NCI-H1436 (cell line): Measurements from ENCODE around the gene CDC42SE1.
"Not testable (repeated sequence)": the region's sequence is repeated elsewhere in the genome, so short reads cannot be mapped to it uniquely, and the experiment has no call there.

ENCODE experiments used
- DNase-seq: peaks from one replicate; lab custom pipeline; 2025; lab: John Stamatoyannopoulos, UW

CDC42SE1 gene, protein sequence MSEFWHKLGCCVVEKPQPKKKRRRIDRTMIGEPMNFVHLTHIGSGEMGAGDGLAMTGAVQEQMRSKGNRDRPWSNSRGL

DNA sequence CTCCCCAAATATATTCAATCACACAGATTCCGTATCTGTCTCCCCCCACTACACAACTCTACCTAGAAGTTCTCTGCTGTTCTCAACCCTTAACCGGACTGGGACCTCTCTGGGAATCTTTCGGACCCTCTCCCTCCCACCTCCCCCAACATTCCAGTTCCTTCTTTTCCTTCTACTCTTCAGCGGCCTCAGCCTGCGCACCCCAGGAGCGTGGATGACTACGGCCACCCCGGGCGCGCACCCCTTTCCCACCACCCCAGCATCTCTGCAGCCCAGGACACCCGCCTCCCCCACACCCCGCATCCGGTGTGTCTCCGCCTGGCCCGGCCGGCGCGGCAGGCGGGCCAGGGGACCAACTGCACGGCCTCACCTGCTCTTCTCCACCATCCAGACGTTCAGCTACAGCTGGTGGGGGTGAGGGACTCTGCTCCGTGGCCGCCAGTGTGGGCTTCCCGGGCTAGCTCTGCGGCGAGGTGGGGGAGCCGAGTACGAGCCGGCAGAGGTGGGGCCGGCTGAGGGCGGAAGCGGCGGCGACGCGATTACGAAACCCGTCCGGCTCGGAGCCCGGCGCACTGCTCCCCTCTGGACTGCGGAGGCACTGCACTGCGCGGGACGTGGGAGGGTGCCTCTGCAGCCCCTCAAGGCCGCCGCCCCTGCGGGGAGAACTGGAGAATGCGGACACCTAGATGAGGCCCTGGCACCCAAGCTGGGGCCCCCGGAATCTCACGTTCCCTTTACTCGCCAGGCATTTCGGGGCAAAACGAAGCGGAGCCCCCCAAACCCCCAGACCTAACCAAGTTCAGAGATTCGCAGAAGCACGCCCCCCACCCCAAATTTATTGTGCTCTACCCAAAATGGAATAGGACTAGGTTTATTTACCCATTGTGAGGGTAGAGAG lies at the start of gene CDC42SE1:
CDC42SE1 (minus strand) TSS at position 514 of the 898 bp plus-strand sequence. CDS start 3,892 bp downstream, outside the sequence.
- DNase-seq = peak; percentile 80

DNA sequence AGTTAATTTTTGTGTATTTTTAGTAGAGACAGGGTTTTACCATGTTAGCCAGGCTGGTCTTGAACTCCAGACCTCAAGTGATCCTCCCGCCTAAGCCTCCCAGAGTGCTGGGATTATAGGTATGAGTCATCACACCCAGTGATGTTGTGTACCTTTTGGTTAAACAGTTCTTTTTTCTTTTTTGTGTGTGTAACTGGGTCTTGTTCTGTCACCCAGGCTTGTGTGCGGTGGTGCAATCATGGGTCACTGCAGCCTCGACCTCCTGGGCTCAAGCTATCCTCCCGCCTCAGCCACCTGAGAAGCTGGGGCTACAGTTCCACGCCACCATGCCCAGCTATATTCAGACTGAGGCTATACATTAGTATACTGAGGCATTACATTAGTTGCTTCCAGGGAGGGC lies 48.9 kb upstream of the CDC42SE1 start:
- DNase-seq = no peak

GRCh38 chr1:151106894-151107293 lies 47.5 kb upstream of the CDC42SE1 start:
- DNase-seq = no peak

GRCh38 chr1:151104630-151105029 lies 45.2 kb upstream of the CDC42SE1 start:
- DNase-seq = no peak

DNA sequence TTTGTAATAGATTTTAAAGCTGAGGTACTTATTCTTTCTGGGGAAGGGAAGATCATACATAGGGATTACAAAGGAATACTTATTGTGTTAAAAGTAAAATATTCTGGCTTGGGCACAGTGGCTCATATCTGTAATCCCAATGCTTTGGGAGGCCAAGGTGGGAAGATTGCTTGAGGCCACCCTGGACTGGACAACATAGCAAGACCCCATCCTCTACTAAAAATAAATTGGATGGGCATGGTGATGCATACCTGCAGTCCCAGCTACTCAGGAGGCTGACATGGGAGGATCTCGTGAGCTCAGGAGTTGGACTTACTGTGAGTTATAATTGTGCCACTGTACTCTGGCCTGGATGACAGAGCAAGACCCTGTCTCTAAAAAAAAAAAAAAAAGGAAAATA lies 38.7 kb upstream of the CDC42SE1 start:
- DNase-seq = no peak

- not testable (repeated sequence) for DNase-seq
Measured at GRCh38 chr1:151097426-151097825, 38.0 kb upstream of the CDC42SE1 start.

GRCh38 chr1:151085953-151086559 lies 26.6 kb upstream of the CDC42SE1 start:
- DNase-seq = no peak

DNA sequence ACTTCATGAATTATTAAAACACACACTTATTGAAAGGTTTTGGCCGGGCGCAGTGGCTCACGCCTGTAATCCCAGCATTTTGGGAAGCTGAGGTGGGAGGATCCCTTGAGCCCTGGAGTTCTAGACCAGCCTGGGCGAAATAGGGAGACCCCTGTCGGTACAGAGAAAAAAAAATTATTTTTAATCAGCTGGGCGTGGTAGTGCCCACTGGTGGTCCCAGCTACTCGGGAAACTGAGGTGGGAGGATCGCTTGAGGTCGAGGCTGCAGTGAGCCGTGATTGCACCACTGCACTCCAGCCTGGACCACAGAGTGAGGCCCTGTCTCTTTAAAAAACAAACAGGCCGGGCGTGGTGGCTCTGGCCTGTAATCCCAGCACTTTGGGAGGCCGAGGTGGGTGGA lies 12.8 kb upstream of the CDC42SE1 start:
- no peak for DNase-seq

- peak; percentile 87 for DNase-seq
Measured at GRCh38 chr1:151070474-151071276, 11.3 kb upstream of the CDC42SE1 start, which contains the start of gene GABPB2. TSS of gene GABPB2 (plus strand) at chr1:151070761. CDS start at chr1:151088190, 17,429 bp downstream.

GRCh38 chr1:151069103-151069486 lies 9.7 kb upstream of the CDC42SE1 start:
- no peak for DNase-seq

DNA sequence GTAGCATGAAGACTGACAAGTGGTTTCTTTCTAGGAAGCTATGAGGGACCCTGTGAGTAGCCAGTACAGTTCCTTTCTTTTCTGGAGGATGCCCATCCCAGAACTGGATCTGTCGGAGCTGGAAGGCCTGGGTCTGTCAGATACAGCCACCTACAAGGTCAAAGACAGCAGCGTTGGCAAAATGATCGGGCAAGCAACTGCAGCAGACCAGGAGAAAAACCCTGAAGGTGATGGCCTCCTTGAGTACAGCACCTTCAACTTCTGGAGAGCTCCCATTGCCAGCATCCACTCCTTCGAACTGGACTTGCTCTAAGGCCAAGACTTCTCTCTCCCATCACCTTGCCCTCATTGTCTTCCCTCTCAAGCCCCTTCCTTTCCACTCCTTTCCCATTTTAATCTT lies 7.8 kb upstream of the CDC42SE1 start:
- DNase-seq = no peak

- DNase-seq = no peak
Measured at GRCh38 chr1:151065089-151065645, 5.7 kb upstream of the CDC42SE1 start.

DNA sequence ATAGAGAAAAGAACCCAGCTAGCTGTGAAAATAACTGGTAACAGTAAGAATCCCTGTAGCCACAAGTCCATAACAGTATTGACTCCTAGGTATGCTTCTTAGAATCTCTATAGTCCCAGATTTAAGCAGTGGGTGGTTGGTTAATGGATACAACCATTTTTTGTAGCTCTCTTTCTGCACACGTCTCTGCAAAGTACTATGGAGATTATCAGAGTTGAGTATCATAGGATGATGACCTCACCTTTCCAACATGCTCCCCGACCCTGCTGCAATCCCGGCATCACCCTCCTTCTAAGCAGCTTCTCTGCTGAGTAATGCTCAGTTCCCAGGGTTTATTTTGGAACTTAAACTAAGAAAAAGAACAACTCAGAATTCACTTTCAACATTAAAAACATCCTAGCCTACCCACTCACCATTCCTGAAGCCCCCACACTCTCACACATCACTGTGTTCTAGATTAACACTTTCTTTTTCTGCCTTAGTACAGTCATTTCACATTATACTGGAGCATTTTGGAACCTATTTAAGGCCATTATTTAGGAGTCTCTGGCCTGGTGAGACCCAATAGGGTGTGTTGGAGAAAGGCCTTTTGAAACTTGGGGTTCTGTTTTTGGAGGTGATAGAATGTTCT lies 3.4 kb upstream of the CDC42SE1 start:
- no peak for DNase-seq

- DNase-seq = no peak
Measured at GRCh38 chr1:151061704-151062103, 2.3 kb upstream of the CDC42SE1 start.

DNA sequence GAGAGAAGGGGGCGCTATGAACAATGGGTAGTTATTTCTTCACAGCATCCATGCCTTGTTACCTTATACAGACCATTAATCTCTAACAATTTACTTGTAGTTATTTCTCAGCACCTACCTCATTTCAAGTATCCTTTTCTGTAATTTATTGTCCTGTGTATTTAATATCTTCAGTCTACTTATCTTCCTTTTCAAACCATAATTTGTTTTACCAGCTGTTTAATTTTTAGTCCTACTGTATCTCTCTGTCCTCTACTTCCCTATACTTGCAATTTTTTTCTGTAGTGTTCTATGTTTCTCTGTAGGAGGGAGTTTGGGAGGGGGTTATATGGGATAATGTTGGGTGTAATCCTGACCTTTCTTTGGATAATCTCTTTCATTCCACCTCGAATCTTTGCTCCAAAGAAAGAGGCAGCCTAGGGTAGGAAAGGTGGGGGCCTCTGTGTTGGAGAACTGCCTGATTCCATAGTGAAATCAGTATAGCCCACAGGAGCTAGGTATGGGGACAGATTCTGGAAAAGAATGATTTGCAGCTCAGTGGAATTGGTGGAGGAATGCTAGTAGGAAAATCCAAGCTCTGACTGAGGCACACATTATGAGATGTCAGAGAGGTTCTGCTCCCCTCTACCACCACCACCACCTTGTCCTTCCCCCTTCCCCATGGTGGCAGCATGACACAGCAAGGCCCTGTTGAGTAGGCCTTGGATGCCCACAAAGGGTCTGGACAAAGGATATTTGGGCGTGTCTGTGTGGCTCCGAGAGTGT lies 1.4 kb upstream of the CDC42SE1 start:
- peak; percentile 34 for DNase-seq

DNA sequence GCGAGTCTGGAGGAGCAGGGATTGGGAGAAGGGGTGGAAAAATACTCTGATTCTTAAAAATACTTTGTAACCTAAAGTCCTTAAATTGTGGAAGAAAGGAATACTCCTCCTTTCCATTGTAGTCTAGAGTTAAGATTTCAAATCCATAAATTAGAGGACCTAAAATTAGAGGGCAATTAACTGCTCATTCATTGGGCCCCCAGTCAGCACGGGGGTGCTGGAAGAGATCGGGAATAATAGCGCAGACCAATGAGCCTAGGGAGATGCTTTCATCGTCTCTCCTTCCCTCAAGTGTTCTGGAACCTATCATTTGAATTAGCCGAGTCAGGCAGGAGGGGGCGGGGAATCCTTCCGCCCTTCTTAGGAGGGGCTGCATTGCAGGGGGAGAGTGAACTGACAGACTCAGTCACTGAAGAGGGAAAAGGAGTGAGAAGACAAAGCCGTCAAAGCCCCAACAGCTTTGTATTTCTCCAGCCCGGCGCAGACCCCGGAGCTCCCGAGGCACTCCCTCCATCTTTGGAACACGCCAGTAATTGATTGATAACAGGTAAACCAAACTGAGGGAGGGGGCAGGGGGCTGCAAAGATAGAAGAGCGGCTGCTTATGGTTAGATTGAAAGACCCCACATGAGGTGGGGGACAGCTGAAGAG lies 710 bp upstream of the CDC42SE1 start, which contains the start of gene MLLT11:
MLLT11 (plus strand) TSS at position 391 of the 650 bp plus-strand sequence. CDS start 6,828 bp downstream, outside the sequence.
- peak; percentile 80 for DNase-seq

DNA sequence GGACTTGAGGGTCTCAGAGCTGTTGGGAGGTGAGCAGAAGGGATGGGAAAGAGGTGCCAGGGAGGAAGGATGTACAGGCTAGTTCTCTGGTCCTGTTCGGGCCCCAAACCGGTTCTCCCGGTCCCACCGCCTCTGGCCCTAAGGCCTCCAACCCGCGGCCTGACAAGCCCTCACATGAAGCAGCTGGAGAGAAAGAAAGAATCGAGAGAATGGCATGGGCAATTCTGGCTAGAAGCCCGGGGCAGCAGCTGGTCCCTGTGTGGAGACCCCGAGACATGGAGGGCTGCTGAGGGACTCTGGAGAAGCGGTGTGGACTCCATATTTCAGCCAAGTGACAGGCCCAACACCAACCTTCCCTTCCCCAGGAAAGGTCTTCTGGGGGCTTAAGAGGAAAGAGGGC lies 730 bp downstream of the CDC42SE1 start:
- DNase-seq = no peak

DNA sequence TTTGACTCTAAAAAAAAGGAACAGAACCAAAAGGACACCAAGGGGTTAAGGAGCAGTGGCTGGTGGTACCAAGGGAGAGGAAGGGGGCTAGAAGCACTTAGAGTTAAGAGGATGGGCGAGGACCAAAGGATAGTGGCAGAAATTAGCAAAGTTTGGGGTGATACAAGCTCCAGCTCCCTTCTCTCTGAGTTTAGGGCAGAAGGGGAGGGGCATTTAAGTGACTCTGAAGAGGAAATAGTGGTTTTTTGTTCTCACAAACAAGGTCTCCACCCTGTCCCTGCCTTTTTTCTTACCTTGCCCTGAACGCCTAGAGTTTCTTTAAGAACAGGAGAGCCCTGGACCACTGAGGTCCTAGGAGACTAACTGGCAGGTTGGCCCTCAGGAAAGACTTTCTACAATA lies 3.3 kb downstream of the CDC42SE1 start:
- no peak for DNase-seq

DNA sequence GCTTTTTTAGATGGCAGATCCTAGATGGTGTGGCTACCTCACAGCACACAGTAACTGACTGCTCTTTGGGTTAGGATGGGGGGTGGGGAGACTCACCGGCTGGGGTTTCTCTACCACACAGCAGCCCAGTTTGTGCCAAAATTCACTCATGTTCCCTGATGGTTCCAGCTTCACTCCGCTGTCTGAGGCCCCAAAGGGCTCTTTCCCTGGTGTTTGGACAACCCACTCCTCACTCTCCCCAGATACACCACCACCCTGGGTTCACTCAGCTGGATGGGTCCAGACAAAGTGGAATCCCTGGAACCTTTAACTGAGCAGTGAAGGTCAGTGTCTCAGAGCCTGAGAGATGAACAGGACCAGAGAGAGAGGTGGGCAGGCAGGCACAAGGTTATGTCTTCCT lies 3.8 kb downstream of the CDC42SE1 start:
- no peak for DNase-seq

DNA sequence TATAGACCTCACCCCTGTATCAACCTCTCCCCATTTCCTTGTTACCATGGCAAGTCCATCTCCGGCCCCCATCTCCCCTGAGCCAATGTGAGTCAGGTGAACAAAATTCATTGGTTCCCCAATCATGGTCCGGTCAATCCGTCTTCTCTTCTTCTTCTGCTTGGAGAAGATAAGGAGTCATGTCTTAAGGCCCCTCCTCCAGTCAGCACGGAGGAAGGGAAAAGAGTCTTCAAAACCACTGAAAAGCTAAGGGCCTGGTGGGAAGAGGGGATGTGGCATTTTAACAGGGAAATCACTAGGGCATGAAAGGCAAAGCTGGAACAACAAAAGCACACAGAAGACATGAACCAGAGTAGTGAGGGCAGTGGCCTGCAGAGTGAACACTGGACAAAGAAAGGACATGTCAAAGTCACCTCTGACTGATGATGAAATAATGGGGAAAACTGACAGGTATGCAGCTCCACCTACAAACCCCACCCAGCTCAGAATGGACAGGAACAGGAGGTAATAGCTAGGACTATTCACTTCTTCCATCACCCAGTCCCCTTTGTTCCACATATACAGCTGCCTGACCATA lies 4.4 kb downstream of the CDC42SE1 start:
- no peak for DNase-seq
